H9 (cell line): ENCODE results near the gene NSD1. TPM values are rescaled to one million over a fixed set of nuclear protein-coding genes. Genes with fewer than 3 reads are reported as not detected.

Source experiments
- DNase-seq: peaks from one replicate; pipeline ENCODE4 v3.0.0-alpha.2; 2017
- H2AFZ ChIP-seq: one replicate; pipeline ENCODE4 v1.6.1; 2013; ENCODE audit warnings: mild to moderate bottlenecking, low read length, control low read depth, moderate library complexity
- H2AK5ac ChIP-seq: 2 replicates; pipeline ENCODE4 v1.6.1; 2013; ENCODE audit warnings: low read length, control low read depth, mixed read lengths; ENCODE audit not compliant: insufficient read length
- H2BK120ac ChIP-seq: one replicate; pipeline ENCODE4 v1.6.1; 2013; ENCODE audit warnings: low read depth, mild to moderate bottlenecking, low read length, control low read depth, inconsistent platforms; ENCODE audit not compliant: poor library complexity, severe bottlenecking
- H2BK12ac ChIP-seq: 2 replicates; pipeline ENCODE4 v1.6.1; 2013; ENCODE audit warnings: low read length, control low read depth, mixed read lengths, low read depth; ENCODE audit not compliant: insufficient read length
- H2BK15ac ChIP-seq: 2 replicates; pipeline ENCODE4 v1.6.1; 2013; ENCODE audit warnings: low read depth, low read length, control low read depth
- H2BK20ac ChIP-seq: one replicate; pipeline ENCODE4 v1.6.1; 2013; ENCODE audit warnings: low read depth, mild to moderate bottlenecking, low read length, control low read depth, inconsistent platforms; ENCODE audit not compliant: poor library complexity, severe bottlenecking
- H2BK5ac ChIP-seq: 2 replicates; pipeline ENCODE4 v1.6.1; 2013; ENCODE audit warnings: low read length, control low read depth, mixed read lengths; ENCODE audit not compliant: insufficient read length
- H3K14ac ChIP-seq: 2 replicates; pipeline ENCODE4 v1.6.1; 2013; ENCODE audit warnings: low read length, control low read depth; ENCODE audit not compliant: insufficient read depth
- H3K18ac ChIP-seq: 2 replicates; pipeline ENCODE4 v1.6.1; 2013; ENCODE audit warnings: low read depth, mild to moderate bottlenecking, mixed read lengths, low read length, control low read depth; ENCODE audit not compliant: insufficient read length
- H3K23ac ChIP-seq: 2 replicates; pipeline ENCODE4 v1.6.1; 2013; ENCODE audit warnings: low read length, control low read depth, mixed read lengths, low read depth; ENCODE audit not compliant: insufficient read length
- H3K23me2 ChIP-seq: 2 replicates; pipeline ENCODE4 v1.6.1; 2013; ENCODE audit warnings: low read depth, mild to moderate bottlenecking, mixed read lengths, low read length, control low read depth; ENCODE audit not compliant: insufficient read length, poor library complexity, severe bottlenecking
- H3K27ac ChIP-seq: 2 replicates; pipeline ENCODE4 v1.5.1; 2013; ENCODE audit warnings: low read length, control low read depth, mixed read lengths, low read depth; ENCODE audit not compliant: insufficient read length
- H3K27me3 ChIP-seq: 2 replicates; pipeline ENCODE4 v1.6.1; 2013; ENCODE audit warnings: low read length, control low read depth, inconsistent platforms; ENCODE audit not compliant: insufficient read depth
- H3K4ac ChIP-seq: 2 replicates; pipeline ENCODE4 v1.6.1; 2013; ENCODE audit warnings: low read depth, mild to moderate bottlenecking, control low read depth, inconsistent platforms, low read length, moderate library complexity
- H3K4me1 ChIP-seq: 2 replicates; pipeline ENCODE4 v1.6.1; 2013; ENCODE audit warnings: low read length, control low read depth, inconsistent platforms; ENCODE audit not compliant: insufficient read depth
- H3K4me2 ChIP-seq: 2 replicates; pipeline ENCODE4 v1.6.1; 2013; ENCODE audit warnings: low read length, control low read depth, mixed read lengths; ENCODE audit not compliant: insufficient read length, insufficient read depth
- H3K56ac ChIP-seq: 2 replicates; pipeline ENCODE4 v1.6.1; 2013; ENCODE audit warnings: low read depth, mild to moderate bottlenecking, mixed read lengths, low read length, control low read depth; ENCODE audit not compliant: insufficient read length
- H3K79me1 ChIP-seq: 2 replicates; pipeline ENCODE4 v1.6.1; 2013; ENCODE audit warnings: low read depth, mild to moderate bottlenecking, moderate library complexity, low read length, control low read depth, inconsistent platforms; ENCODE audit not compliant: insufficient read depth, poor library complexity, severe bottlenecking
- H3K79me2 ChIP-seq: 2 replicates; pipeline ENCODE4 v1.6.1; 2013; ENCODE audit warnings: low read length, control low read depth, inconsistent platforms; ENCODE audit not compliant: insufficient read depth
- H3K9ac ChIP-seq: 2 replicates; pipeline ENCODE4 v1.6.1; 2013; ENCODE audit warnings: low read length, control low read depth, mixed read lengths; ENCODE audit not compliant: insufficient read length; ENCODE audit errors: extremely low read depth
- H3K9me3 ChIP-seq: one replicate; pipeline ENCODE4 v1.6.1; 2013; ENCODE audit warnings: low read depth, low read length, inconsistent platforms; ENCODE audit not compliant: control insufficient read depth
- H3T11ph ChIP-seq: one replicate; pipeline ENCODE4 v1.6.1; 2013; ENCODE audit warnings: mild to moderate bottlenecking, low read length, control low read depth, inconsistent platforms
- H4K20me1 ChIP-seq: one replicate; pipeline ENCODE4 v1.6.1; 2013; ENCODE audit not compliant: control insufficient read depth, insufficient read length, insufficient read depth
- H4K5ac ChIP-seq: 2 replicates; pipeline ENCODE4 v1.6.1; 2013; ENCODE audit warnings: low read depth, mild to moderate bottlenecking, mixed read lengths, low read length, control low read depth; ENCODE audit not compliant: insufficient read length
- H4K8ac ChIP-seq: replicated peaks from 2 replicates; pipeline ENCODE4 v1.6.1; 2013; ENCODE audit warnings: low read length, control low read depth, mixed read lengths, low read depth; ENCODE audit not compliant: insufficient read length
- H4K91ac ChIP-seq: 2 replicates; pipeline ENCODE4 v1.6.1; 2013; ENCODE audit warnings: low read depth, mild to moderate bottlenecking, moderate library complexity, mixed read lengths, low read length, control low read depth; ENCODE audit not compliant: insufficient read length
- H3K27ac Mint-ChIP-seq, 3 experiments: 2 replicates in 2 of 3; 3 replicates in 1 of 3; pipeline ENCODE4 v1.8.0; 2020 to 2021; ENCODE audit warnings: mixed read lengths in 3 of 3, mild to moderate bottlenecking in 1 of 3, moderate library complexity in 1 of 3
- H3K27me3 Mint-ChIP-seq: 2 replicates; pipeline ENCODE4 v1.8.0; 2021; ENCODE audit warnings: low read depth, mild to moderate bottlenecking, moderate library complexity, mixed read lengths
- H3K36me3 Mint-ChIP-seq, 3 experiments: 2 replicates in 2 of 3; 3 replicates in 1 of 3; pipeline ENCODE4 v1.8.0; 2020 to 2021; ENCODE audit warnings: low read depth in 3 of 3, mixed read lengths in 3 of 3; ENCODE audit not compliant: insufficient read depth in 1 of 3
- H3K4me1 Mint-ChIP-seq, 2 experiments: 2 replicates each; pipeline ENCODE4 v1.8.0; 2020; ENCODE audit warnings: mixed read lengths in 2 of 2
- H3K4me3 Mint-ChIP-seq, 2 experiments: 2 replicates in 1 of 2; 3 replicates in 1 of 2; pipeline ENCODE4 v1.8.0; 2020 to 2021; ENCODE audit warnings: mild to moderate bottlenecking in 2 of 2, mixed read lengths in 2 of 2, moderate library complexity in 1 of 2
- H3K9me3 Mint-ChIP-seq, 2 experiments: 2 replicates in 1 of 2; 3 replicates in 1 of 2; pipeline ENCODE4 v1.8.0; 2020; ENCODE audit warnings: mild to moderate bottlenecking in 2 of 2, mixed read lengths in 2 of 2, moderate library complexity in 1 of 2
- WGBS: extraction: QIAGEN DNeasy Blood & Tissue Kit; methylation state at CpG from one replicate; pipeline ENCODE4 v1.1.7; 2013; ENCODE audit warnings: missing lambda C conversion rate, low lambda C conversion rate, mixed read lengths; ENCODE audit not compliant: insufficient read length; ENCODE audit errors: extremely low coverage; 5-methylcytosine and 5-hydroxymethylcytosine counted together
- total RNA-seq: library from RNA; stranded (reverse); gene quantifications from 2 replicates; pipeline ENCODE4 v1.2.1, GENCODE V29; 2021
- TF ChIP-seq, protein P1 (sequence below): fragments of 200-600 bp; sonication (generic); conservative IDR thresholded peaks from 3 replicates; pipeline ENCODE4 v1.8.0; 2021; ENCODE audit warnings: antibody characterized with exemption, mild to moderate bottlenecking

Gene NSD1
- total RNA-seq, 1 experiment from 2014 or later: 213 TPM

DNA sequence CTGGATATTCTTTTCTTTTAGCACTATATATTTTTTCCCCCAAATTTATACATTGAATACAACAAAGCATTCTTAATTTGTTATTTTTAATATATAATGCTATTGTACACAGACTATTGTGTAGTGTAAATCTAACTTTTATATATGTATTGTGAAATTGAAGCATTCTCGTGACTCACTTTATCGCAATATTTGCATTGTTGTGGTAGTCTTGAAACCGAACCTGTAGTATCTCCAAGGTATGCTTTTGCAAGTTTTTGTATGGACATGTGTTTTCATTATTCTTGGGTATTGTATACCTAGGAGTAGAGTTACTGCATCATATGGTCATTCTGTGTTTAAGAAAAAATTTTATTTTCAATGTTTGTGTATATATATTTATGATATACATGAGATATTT is 49.6 kb downstream of the NSD1 start:
- no peak overlapping the region; a peak in 1 of 7 replicates for H3K27ac Mint-ChIP-seq
- H3K36me3 Mint-ChIP-seq: peaks cover 5 to 25% (median 20%) of the 10 kb centered on the region in 3 experiments
- TF ChIP-seq, protein P1, sequence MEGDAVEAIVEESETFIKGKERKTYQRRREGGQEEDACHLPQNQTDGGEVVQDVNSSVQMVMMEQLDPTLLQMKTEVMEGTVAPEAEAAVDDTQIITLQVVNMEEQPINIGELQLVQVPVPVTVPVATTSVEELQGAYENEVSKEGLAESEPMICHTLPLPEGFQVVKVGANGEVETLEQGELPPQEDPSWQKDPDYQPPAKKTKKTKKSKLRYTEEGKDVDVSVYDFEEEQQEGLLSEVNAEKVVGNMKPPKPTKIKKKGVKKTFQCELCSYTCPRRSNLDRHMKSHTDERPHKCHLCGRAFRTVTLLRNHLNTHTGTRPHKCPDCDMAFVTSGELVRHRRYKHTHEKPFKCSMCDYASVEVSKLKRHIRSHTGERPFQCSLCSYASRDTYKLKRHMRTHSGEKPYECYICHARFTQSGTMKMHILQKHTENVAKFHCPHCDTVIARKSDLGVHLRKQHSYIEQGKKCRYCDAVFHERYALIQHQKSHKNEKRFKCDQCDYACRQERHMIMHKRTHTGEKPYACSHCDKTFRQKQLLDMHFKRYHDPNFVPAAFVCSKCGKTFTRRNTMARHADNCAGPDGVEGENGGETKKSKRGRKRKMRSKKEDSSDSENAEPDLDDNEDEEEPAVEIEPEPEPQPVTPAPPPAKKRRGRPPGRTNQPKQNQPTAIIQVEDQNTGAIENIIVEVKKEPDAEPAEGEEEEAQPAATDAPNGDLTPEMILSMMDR: no peak
- no peak overlapping the region for H3K56ac ChIP-seq
- no peak overlapping the region for H3K18ac ChIP-seq
- no peak for DNase-seq
- H3K4me2 ChIP-seq: no peak overlapping the region
- no peak overlapping the region for H2AK5ac ChIP-seq
- H3K27me3 Mint-ChIP-seq: no peaks in the 10 kb centered on the region
- no peak overlapping the region for H3K9ac ChIP-seq
- H2BK5ac ChIP-seq: no peak overlapping the region
- H3K14ac ChIP-seq: no peak overlapping the region
- H2BK120ac ChIP-seq: no peak overlapping the region
- no peak overlapping the region for H4K91ac ChIP-seq
- no peak overlapping the region for H3K27ac ChIP-seq
- no peaks in the 10 kb centered on the region for H3K9me3 ChIP-seq
- no peaks in the 10 kb centered on the region for H3K27me3 ChIP-seq
- H3K23me2 ChIP-seq: no peaks in the 10 kb centered on the region
- no peak overlapping the region for H3T11ph ChIP-seq
- peaks cover 0 to 2% of the 10 kb centered on the region in 2 experiments; a peak in 2 of 4 replicates for H3K4me1 Mint-ChIP-seq
- no peak overlapping the region for H2BK15ac ChIP-seq
- H3K23ac ChIP-seq: no peak overlapping the region
- no peak overlapping the region for H2BK12ac ChIP-seq
- no peak overlapping the region for H4K8ac ChIP-seq
- peaks cover 27% of the 10 kb centered on the region; the same call in 1 of the 2 replicates for H3K79me2 ChIP-seq
- H3K9me3 Mint-ChIP-seq: no peaks in the 10 kb centered on the region
- no peaks in the 10 kb centered on the region for H3K79me1 ChIP-seq
- no peak overlapping the region for H2BK20ac ChIP-seq
- H3K4me3 Mint-ChIP-seq: no peak overlapping the region
- no peaks in the 10 kb centered on the region for H4K20me1 ChIP-seq
- no peak overlapping the region for H2AFZ ChIP-seq
- H3K4ac ChIP-seq: no peak overlapping the region
- no CpG with 5 or more reads among the region's 3 CpGs for WGBS
- H4K5ac ChIP-seq: no peak overlapping the region
- H3K4me1 ChIP-seq: no peaks in the 10 kb centered on the region
